Measurements from ENCODE around the gene COL23A1.

Gene COL23A1

GRCh38 chr5:178211095-178212048, 378.8 kb downstream of the COL23A1 start:
- no peak for DNase-seq (ENCODE audit: low read depth in 2 of 2)

DNA sequence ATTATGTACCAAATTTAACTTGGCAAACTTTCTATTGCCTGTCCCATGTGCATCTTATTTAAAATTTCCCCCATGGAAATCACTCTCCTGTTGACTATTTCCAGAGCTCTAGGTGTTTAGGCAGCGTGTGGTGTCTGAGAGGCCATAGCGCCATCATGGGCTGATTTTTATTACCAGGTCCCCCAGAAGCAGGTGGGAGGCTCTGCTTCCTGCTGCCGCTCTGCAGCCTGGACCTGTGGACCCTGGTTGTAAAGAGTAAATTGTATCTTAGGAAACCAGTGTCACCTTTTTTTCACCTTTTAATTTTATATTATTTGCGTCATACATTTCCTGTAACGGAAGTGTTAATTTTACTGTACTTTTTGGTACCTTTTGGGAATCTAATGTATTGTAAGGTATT, 379.5 kb downstream of the COL23A1 start:
- DNase-seq (ENCODE audit: low read depth in 2 of 2): no peak

GRCh38 chr5:178210073-178210535, 380.1 kb downstream of the COL23A1 start:
- DNase-seq (ENCODE audit: low read depth in 2 of 2): no peak

GRCh38 chr5:178209334-178210072, 380.7 kb downstream of the COL23A1 start:
- DNase-seq (ENCODE audit: low read depth in 2 of 2): no peak

GRCh38 chr5:178208540-178209227, 381.5 kb downstream of the COL23A1 start:
- DNase-seq (ENCODE audit: low read depth in 2 of 2): no peak

- DNase-seq (ENCODE audit: low read depth in 2 of 2): no peak
Observed at GRCh38 chr5:178207917-178208280, 382.3 kb downstream of the COL23A1 start.

- DNase-seq (ENCODE audit: low read depth in 2 of 2): no peak
Observed at GRCh38 chr5:178207183-178207916, 382.8 kb downstream of the COL23A1 start.

DNA sequence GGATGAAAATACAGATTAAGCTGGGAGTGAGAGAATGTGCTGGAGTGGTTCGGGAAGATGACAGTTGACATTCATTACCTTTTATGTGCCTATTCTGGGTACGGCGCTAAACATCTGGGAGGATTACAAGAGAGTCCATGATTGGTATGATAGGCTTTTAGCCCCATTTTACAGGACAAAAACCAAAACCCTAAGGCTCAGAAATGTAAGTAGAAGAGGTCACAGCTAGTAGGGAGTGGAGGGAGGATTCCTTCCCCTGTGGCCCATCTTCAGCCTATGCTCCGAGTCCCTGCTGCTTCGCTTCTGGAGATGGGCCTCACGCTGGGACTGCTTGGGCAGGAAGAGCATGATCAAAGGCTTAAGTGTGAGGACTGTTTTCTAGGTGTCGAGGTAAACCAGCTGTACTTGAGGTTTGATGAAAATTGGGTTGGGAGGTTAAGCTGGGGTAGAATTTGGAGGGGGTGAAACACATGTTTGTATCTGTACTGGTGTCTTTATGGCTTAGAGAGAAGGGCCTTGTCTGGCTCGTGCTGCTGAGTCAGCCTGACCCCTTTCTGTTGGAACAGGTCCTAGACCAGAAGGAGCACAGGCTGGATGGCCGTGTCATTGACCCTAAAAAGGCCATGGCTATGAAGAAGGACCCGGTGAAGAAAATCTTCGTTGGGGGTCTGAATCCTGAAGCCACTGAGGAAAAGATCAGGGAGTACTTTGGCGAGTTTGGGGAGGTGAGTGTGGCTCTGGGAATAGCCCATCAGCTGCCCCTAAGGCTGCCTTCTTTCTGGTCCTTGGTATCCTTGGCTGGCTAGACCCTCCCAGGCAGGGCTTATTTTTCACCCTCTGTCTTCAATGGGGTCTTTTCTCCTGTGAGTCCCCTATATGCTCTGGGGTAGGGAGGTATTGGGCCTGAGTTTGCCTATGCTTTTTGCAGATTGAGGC, 383.8 kb downstream of the COL23A1 start:
- no peak for DNase-seq (ENCODE audit: low read depth in 2 of 2)

- DNase-seq (ENCODE audit: low read depth in 2 of 2): no peak
Observed at GRCh38 chr5:178205749-178206047, 384.5 kb downstream of the COL23A1 start.

- peak; percentile 43 to 56 for DNase-seq (ENCODE audit: low read depth in 2 of 2)
Observed at GRCh38 chr5:178204935-178205748, 385.1 kb downstream of the COL23A1 start.

DNA sequence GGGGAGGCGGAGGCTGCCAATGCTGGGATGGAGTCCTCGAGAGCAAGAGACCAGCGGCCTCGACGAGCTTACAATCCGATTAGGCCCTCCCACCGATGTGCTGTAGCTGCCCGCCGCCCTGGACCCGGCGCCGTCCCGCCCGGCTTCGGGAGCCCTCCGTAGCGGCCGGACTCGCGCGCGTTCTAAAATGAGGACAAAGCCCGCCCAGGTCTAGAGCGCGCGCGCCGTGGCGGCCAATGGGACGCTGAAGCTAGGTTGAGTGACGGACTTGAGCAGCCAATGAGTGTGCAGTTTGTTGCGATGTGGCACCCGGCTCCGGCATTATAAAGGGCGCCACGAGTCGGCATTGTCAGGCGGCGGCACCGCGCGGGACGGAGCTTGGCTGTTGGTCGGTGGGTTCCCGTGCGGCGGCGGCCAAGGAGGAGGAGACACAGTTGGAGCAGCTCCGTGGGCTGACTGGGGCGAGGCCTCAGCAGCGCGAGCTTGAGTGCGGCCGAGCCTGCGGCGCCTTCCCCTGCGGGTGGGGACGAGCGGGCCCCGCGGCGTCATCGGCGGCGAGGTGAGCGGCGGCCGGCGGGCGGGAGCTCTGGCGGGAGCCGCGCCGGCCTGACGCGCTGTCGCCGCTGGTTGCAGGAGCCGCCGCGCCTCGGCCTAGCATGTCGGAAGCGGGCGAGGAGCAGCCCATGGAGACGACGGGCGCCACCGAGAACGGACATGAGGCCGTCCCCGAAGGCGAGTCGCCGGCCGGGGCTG, 385.8 kb downstream of the COL23A1 start, which contains the start of gene HNRNPAB:
HNRNPAB (plus strand) TSS at position 352 of the 753 bp plus-strand sequence; CDS start at position 657, 305 bp downstream.
- DNase-seq (ENCODE audit: low read depth in 2 of 2): peak; percentile 89 to 92

DNA sequence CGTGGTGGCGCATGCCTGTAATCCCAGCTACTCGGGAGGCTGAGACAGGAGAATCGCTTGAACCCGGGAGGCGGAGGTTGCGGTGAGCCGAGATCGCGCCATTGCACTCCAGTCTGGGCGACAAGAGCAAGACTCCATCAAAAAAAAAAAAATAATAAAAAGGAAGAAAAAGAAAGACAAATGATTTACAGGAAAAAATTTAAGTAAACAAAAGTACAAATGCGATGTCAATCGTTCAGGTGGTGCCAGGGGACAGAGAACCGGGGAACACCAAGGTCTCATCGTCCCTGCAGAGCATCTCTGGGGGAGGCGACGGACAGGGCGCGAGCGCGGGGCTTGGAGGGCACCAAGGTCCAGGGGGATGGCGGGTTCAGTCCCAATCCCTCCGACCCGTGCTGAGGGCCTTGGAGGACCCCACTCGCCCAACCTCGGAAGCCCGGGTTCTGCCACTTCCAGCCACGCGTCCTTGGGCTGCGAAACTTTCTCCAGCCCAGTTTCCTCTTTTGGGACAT, 386.5 kb downstream of the COL23A1 start:
- DNase-seq (ENCODE audit: low read depth in 2 of 2): no peak

DNA sequence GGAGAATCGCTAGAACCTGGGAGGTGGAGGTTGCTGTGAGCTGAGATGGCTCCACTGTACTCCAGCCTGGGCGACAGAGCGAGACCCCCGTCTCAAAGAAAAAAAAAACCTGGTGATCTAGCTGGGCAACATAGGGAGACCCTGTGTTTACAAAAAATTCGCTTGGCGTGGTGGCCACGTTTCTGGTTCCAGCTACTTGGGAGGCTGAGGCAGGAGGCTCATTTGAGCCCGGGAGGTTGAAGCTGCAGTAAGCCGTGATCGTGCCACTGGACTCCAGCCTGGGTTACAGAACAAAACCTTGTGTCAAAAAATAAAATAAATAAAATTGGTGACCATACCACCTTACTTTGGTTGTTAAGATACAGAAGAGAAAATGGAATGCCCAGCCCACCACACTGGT, 387.7 kb downstream of the COL23A1 start:
- no peak for DNase-seq (ENCODE audit: low read depth in 2 of 2)

DNA sequence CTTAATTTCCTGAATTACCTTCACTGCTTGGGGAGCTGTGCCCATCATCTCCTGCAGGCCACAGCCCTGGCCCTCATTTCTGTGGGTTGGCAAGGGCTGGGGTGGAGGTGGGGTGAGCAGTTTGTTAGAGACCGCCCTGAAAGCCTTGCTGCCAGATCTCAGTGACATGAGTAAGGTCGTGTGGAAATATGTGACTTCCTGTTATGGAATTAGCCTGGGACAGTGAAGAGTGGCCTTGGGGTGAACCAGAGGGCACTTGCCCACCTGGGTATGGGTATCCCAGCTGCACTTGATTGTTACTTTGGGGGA, 388.3 kb downstream of the COL23A1 start:
- no peak for DNase-seq (ENCODE audit: low read depth in 2 of 2)

- no peak for DNase-seq (ENCODE audit: low read depth in 2 of 2)
Observed at GRCh38 chr5:178201221-178201926, 388.8 kb downstream of the COL23A1 start.

DNA sequence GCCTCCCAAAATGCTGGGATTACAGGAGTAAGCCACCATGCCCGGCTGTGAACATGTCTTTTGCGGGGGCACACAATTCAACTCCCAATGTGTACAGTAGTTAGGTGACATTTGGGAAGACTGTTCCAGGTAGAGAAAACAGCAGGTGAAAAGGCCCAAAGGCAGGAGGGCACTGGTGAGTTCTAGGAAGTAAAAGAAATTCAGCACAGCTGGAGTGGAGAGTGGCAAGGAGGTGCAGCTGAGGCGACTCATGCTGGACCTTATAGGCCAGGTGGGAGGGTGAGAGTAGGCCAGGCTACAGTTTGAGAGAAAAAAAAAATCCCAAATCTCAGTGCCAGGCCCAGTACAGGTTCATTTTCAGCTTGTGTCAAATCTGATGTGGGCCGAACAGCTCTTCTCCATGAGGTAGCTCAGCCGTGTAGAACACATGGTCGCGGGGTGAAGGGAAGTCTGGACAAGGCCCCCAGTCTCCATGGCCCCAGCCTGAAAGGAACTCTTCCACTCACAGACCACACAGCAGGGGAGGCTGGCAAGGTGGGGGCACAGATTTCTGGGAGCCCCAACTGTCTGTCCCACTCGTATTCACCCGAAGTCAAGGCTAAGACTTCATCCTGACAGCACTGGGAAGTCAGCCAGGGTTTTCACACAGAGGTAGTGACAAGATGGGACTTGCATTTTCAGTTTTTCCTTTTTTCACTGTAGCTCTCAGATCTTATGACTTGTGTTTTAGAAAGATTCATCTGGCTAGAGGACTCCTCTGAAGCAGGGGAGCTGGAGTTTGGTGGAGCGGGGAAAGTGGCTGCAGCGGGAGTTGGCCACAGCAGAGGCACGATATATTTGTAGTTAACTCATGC, 390.4 kb downstream of the COL23A1 start:
- no peak for DNase-seq (ENCODE audit: low read depth in 2 of 2)

DNA sequence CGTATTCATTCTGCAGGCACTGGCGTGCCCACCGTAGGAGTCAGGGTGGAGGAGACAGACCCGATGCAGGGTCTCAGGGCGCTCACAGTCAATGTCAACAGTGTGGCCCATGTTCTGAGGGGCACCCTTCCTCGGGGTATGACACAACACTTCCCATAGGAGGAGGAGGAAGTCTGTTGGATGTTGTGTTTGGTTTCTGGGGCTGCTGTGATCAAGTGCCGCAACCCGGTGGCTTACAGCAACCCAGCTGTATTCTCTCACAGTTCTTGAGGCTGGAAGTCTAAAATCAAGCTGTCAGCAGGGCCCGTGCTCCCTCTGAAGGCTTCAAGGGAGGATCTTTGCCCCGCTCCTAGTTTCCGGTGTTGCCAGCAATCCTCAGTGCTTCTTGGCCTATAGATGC, 391.5 kb downstream of the COL23A1 start:
- no peak for DNase-seq (ENCODE audit: low read depth in 2 of 2)
